Kidney (tissue), 14 donors: Measurements from ENCODE around the gene B3GNT7. TPM values are rescaled to one million over a fixed set of nuclear protein-coding genes. Genes with fewer than 3 reads are reported as not detected.

Experiments used
- DNase-seq, 5 donors: peaks; one replicate each; pipeline ENCODE4 v3.0.0-alpha.2; 2013 to 2020
- FAIRE-seq: peaks from 2 replicates; lab custom pipeline; 2012; peaks lifted over from hg19 to GRCh38; lab: Jason Lieb, UNC
- H3K27ac ChIP-seq, 2 donors: one replicate each; pipeline ENCODE4 v1.7.0; 2013; ENCODE audit warnings: low read depth in 2 of 2, low read length in 2 of 2, inconsistent platforms in 1 of 2
- H3K27me3 ChIP-seq: one replicate; pipeline ENCODE4 v1.7.1; 2013; ENCODE audit warnings: low read length, inconsistent platforms; ENCODE audit not compliant: control insufficient read depth, insufficient read depth
- H3K36me3 ChIP-seq, 3 donors: one replicate each; pipeline versions ENCODE4 v1.7.0 to v1.7.1; 2013; ENCODE audit warnings: low read length in 3 of 3, control low read depth in 1 of 3, inconsistent platforms in 1 of 3; ENCODE audit not compliant: insufficient read depth in 3 of 3, control insufficient read depth in 2 of 3
- H3K4me1 ChIP-seq, 3 donors: one replicate each; pipeline versions ENCODE4 v1.7.0 to v1.7.1; 2013; ENCODE audit warnings: low read length in 3 of 3, inconsistent platforms in 1 of 3, low read depth in 1 of 3; ENCODE audit not compliant: control insufficient read depth in 2 of 3, insufficient read depth in 2 of 3
- H3K4me3 ChIP-seq, 3 donors: one replicate each; pipeline versions ENCODE4 v1.7.0 to v1.8.1; 2013; ENCODE audit warnings: low read length in 3 of 3, control low read depth in 1 of 3, inconsistent platforms in 1 of 3
- H3K9ac ChIP-seq, 3 donors: one replicate each; pipeline versions ENCODE4 v1.7.0 to v1.7.1; 2013; ENCODE audit warnings: low read length in 3 of 3, control low read depth in 1 of 3, inconsistent platforms in 1 of 3
- H3K9me3 ChIP-seq, 3 donors: one replicate each; pipeline versions ENCODE4 v1.7.0 to v1.7.1; 2013; ENCODE audit warnings: low read length in 3 of 3, control low read depth in 1 of 3, inconsistent platforms in 1 of 3; ENCODE audit not compliant: control insufficient read depth in 2 of 3, insufficient read depth in 1 of 3
- CTCF ChIP-seq: IDR thresholded peaks from 3 replicates; pipeline ENCODE4 v1.5.1; 2012; ENCODE audit warnings: mild to moderate bottlenecking, moderate library complexity, borderline replicate concordance; ENCODE audit not compliant: insufficient read depth; ENCODE audit errors: extremely low read depth
- intact Hi-C: fragments of 100-400 bp; cut with DNase I; formaldehyde crosslinking; loops from one replicate; pipeline ENCODE4 v1.11.1; 2022
- microRNA-seq: library from miRNA; unstranded; fragments of <30 nt; microRNA quantifications from one replicate; pipeline ENCODE4 v1.2.0, GENCODE V29; 2020
- polyA plus RNA-seq: library from polyadenylated mRNA; stranded (reverse); fragments of 350-450 nt; fragmentation: Illumina TruSeq; extraction: RNeasy Lipid Tissue Mini Kit (QIAGEN cat#74804); gene quantifications from one replicate; pipeline ENCODE4 v1.2.3, GENCODE V29; 2014; ENCODE audit warnings: low read depth, low replicate concordance; ENCODE audit not compliant: insufficient read depth
- total RNA-seq: library from RNA; stranded (reverse); fragmentation: NEBNext Ultra II Directional; extraction: Animal tissue kit (Norgen Biotek cat#: 25700); gene quantifications from one replicate; pipeline ENCODE4 v1.2.1, GENCODE V29; 2021
- donor health status: control.
- donor health status: control.
- donor health status: control.
- donor health status: control.
- donor health status: control.
- donor health status: DM: yes; HTN: yes; CAD: no.
- donor health status: Normal renal cell carcinoma (clear cell type).

Gene B3GNT7
- total and polyA plus RNA-seq, 2 donors from 2014 or later, result 2.4 to 9.3 TPM

- H3K4me3 ChIP-seq, result no peak overlapping the region
- H3K4me1 ChIP-seq, result no peaks in the 10 kb centered on the region
- no peak overlapping the region for H3K27ac ChIP-seq
- TF ChIP-seq CTCF, result no peak
- no peak overlapping the region for H3K9ac ChIP-seq
- DNase-seq (no peak), FAIRE-seq (no peak)
- intact Hi-C loops, result no loop called here
- H3K36me3 ChIP-seq, result peaks cover 12 to 33% (median 22%) of the 10 kb centered on the region in 3 donors
- H3K9me3 ChIP-seq, result no peaks in the 10 kb centered on the region
- no peaks in the 10 kb centered on the region for H3K27me3 ChIP-seq
Measured at GRCh38 chr2:231450548-231450989, 55.1 kb downstream of the B3GNT7 start.

Small RNA genes within 50 kb of the gene (microRNA-seq; reads per million reads assigned to microRNA genes)
- gene MIR4777, result not detected

Other genes with a start within 250 kb of the B3GNT7 start
- gene ARMC9, start 197.1 kb upstream of the B3GNT7 start, total RNA-seq, result 18.2 TPM
- 7.3 TPM for gene ARMC9, start 197.1 kb upstream of the B3GNT7 start, polyA plus RNA-seq
- 382 TPM for gene NCL, start 68.8 kb downstream of the B3GNT7 start, total RNA-seq
- gene NCL, start 68.8 kb downstream of the B3GNT7 start, polyA plus RNA-seq, result 191 TPM
- gene NMUR1, start 134.7 kb downstream of the B3GNT7 start, total RNA-seq, result 0.94 TPM
- 1.3 TPM for gene NMUR1, start 134.7 kb downstream of the B3GNT7 start, polyA plus RNA-seq
- gene TEX44, start 197.2 kb downstream of the B3GNT7 start, total RNA-seq, result not detected
- gene TEX44, start 197.2 kb downstream of the B3GNT7 start, polyA plus RNA-seq, result not detected